ENCODE results near the gene BIN1.
"Not testable (repeated sequence)": the region's sequence is repeated elsewhere in the genome, so short reads cannot be mapped to it uniquely, and the experiment has no call there.

BIN1 gene

GRCh38 chr2:127130421-127130820 lies 23.5 kb upstream of the BIN1 start:
- Histone ChIP-seq H3K4me1 (ENCODE audit: control insufficient read depth in 1 of 2, insufficient read depth in 2 of 2, low read length in 2 of 2) (no peaks in the 10 kb centered on the region), H3K4me3 (ENCODE audit: low read depth in 1 of 2, low read length in 2 of 2) (no peak overlapping the region), H3K9me3 (ENCODE audit: control insufficient read depth in 1 of 2, low read length in 2 of 2) (no peaks in the 10 kb centered on the region), H3K27me3 (ENCODE audit: low read depth, low read length) (no peaks in the 10 kb centered on the region), H3K27ac (ENCODE audit: low read length) (no peak overlapping the region), H3K36me3 (ENCODE audit: control insufficient read depth in 1 of 2, insufficient read depth in 2 of 2, low read length in 2 of 2) (no peaks in the 10 kb centered on the region)

- Histone ChIP-seq H3K36me3 (ENCODE audit: control insufficient read depth in 1 of 2, insufficient read depth in 2 of 2, low read length in 2 of 2) (no peaks in the 10 kb centered on the region), H3K9me3 (ENCODE audit: control insufficient read depth in 1 of 2, low read length in 2 of 2) (no peaks in the 10 kb centered on the region), H3K4me3 (ENCODE audit: low read depth in 1 of 2, low read length in 2 of 2) (no peak overlapping the region), H3K4me1 (ENCODE audit: control insufficient read depth in 1 of 2, insufficient read depth in 2 of 2, low read length in 2 of 2) (no peaks in the 10 kb centered on the region), H3K27ac (ENCODE audit: low read length) (no peak overlapping the region), H3K27me3 (ENCODE audit: low read depth, low read length) (no peaks in the 10 kb centered on the region)
Observed at GRCh38 chr2:127129937-127130336, 23.0 kb upstream of the BIN1 start.

GRCh38 chr2:127128445-127128904 lies 21.5 kb upstream of the BIN1 start:
- no peaks in the 10 kb centered on the region for H3K27me3 ChIP-seq (ENCODE audit: low read depth, low read length)
- no peak overlapping the region for H3K27ac ChIP-seq (ENCODE audit: low read length)
- H3K4me3 ChIP-seq (ENCODE audit: low read depth in 1 of 2, low read length in 2 of 2), result peak overlapping the region in 1 of 2 donors; percentile 31
- no peaks in the 10 kb centered on the region for H3K4me1 ChIP-seq (ENCODE audit: control insufficient read depth in 1 of 2, insufficient read depth in 2 of 2, low read length in 2 of 2)
- no peaks in the 10 kb centered on the region for H3K9me3 ChIP-seq (ENCODE audit: control insufficient read depth in 1 of 2, low read length in 2 of 2)
- H3K36me3 ChIP-seq (ENCODE audit: control insufficient read depth in 1 of 2, insufficient read depth in 2 of 2, low read length in 2 of 2), result no peaks in the 10 kb centered on the region

- Histone ChIP-seq H3K36me3 (ENCODE audit: control insufficient read depth in 1 of 2, insufficient read depth in 2 of 2, low read length in 2 of 2) (no peaks in the 10 kb centered on the region), H3K27ac (ENCODE audit: low read length) (no peak overlapping the region), H3K4me1 (ENCODE audit: control insufficient read depth in 1 of 2, insufficient read depth in 2 of 2, low read length in 2 of 2) (no peaks in the 10 kb centered on the region), H3K4me3 (ENCODE audit: low read depth in 1 of 2, low read length in 2 of 2) (no peak overlapping the region), H3K27me3 (ENCODE audit: low read depth, low read length) (no peaks in the 10 kb centered on the region), H3K9me3 (ENCODE audit: control insufficient read depth in 1 of 2, low read length in 2 of 2) (no peaks in the 10 kb centered on the region)
Observed at GRCh38 chr2:127125821-127126220, 18.9 kb upstream of the BIN1 start.

- Histone ChIP-seq H3K9me3 (ENCODE audit: control insufficient read depth in 1 of 2, low read length in 2 of 2) (no peaks in the 10 kb centered on the region), H3K27me3 (ENCODE audit: low read depth, low read length) (no peaks in the 10 kb centered on the region), H3K36me3 (ENCODE audit: control insufficient read depth in 1 of 2, insufficient read depth in 2 of 2, low read length in 2 of 2) (no peaks in the 10 kb centered on the region), H3K27ac (ENCODE audit: low read length) (no peak overlapping the region), H3K4me3 (ENCODE audit: low read depth in 1 of 2, low read length in 2 of 2) (no peak overlapping the region), H3K4me1 (ENCODE audit: control insufficient read depth in 1 of 2, insufficient read depth in 2 of 2, low read length in 2 of 2) (no peaks in the 10 kb centered on the region)
Observed at GRCh38 chr2:127124426-127124825, 17.5 kb upstream of the BIN1 start.

- Histone ChIP-seq H3K27ac (ENCODE audit: low read length) (no peak overlapping the region), H3K4me3 (ENCODE audit: low read depth in 1 of 2, low read length in 2 of 2) (no peak overlapping the region), H3K4me1 (ENCODE audit: control insufficient read depth in 1 of 2, insufficient read depth in 2 of 2, low read length in 2 of 2) (no peaks in the 10 kb centered on the region), H3K27me3 (ENCODE audit: low read depth, low read length) (no peaks in the 10 kb centered on the region), H3K36me3 (ENCODE audit: control insufficient read depth in 1 of 2, insufficient read depth in 2 of 2, low read length in 2 of 2) (no peaks in the 10 kb centered on the region), H3K9me3 (ENCODE audit: control insufficient read depth in 1 of 2, low read length in 2 of 2) (no peaks in the 10 kb centered on the region)
Observed at GRCh38 chr2:127122361-127123027, 15.5 kb upstream of the BIN1 start.

- Histone ChIP-seq H3K27ac (ENCODE audit: low read length) (no peak overlapping the region), H3K9me3 (ENCODE audit: control insufficient read depth in 1 of 2, low read length in 2 of 2) (no peaks in the 10 kb centered on the region), H3K4me1 (ENCODE audit: control insufficient read depth in 1 of 2, insufficient read depth in 2 of 2, low read length in 2 of 2) (no peaks in the 10 kb centered on the region), H3K36me3 (ENCODE audit: control insufficient read depth in 1 of 2, insufficient read depth in 2 of 2, low read length in 2 of 2) (no peaks in the 10 kb centered on the region), H3K4me3 (ENCODE audit: low read depth in 1 of 2, low read length in 2 of 2) (no peak overlapping the region), H3K27me3 (ENCODE audit: low read depth, low read length) (no peaks in the 10 kb centered on the region)
Observed at GRCh38 chr2:127121776-127122176, 14.8 kb upstream of the BIN1 start.

GRCh38 chr2:127121353-127121752 lies 14.4 kb upstream of the BIN1 start:
- H3K4me3 ChIP-seq (ENCODE audit: low read depth in 1 of 2, low read length in 2 of 2), result no peak overlapping the region

GRCh38 chr2:127120408-127120807 lies 13.5 kb upstream of the BIN1 start:
- H3K9me3 ChIP-seq (ENCODE audit: control insufficient read depth in 1 of 2, low read length in 2 of 2); H3K27ac ChIP-seq (ENCODE audit: low read length); H3K36me3 ChIP-seq (ENCODE audit: control insufficient read depth in 1 of 2, insufficient read depth in 2 of 2, low read length in 2 of 2); H3K4me1 ChIP-seq (ENCODE audit: control insufficient read depth in 1 of 2, insufficient read depth in 2 of 2, low read length in 2 of 2); H3K4me3 ChIP-seq (ENCODE audit: low read depth in 1 of 2, low read length in 2 of 2); H3K27me3 ChIP-seq (ENCODE audit: low read depth, low read length): not testable (repeated sequence)

More at GRCh38 chr2:127121353-127121752, 14.4 kb upstream of the BIN1 start:
- no peak overlapping the region for H3K27ac ChIP-seq (ENCODE audit: low read length)
- H3K4me1 ChIP-seq (ENCODE audit: control insufficient read depth in 1 of 2, insufficient read depth in 2 of 2, low read length in 2 of 2), result no peaks in the 10 kb centered on the region
- no peaks in the 10 kb centered on the region for H3K36me3 ChIP-seq (ENCODE audit: control insufficient read depth in 1 of 2, insufficient read depth in 2 of 2, low read length in 2 of 2)
- H3K9me3 ChIP-seq (ENCODE audit: control insufficient read depth in 1 of 2, low read length in 2 of 2), result no peaks in the 10 kb centered on the region
- H3K27me3 ChIP-seq (ENCODE audit: low read depth, low read length), result no peaks in the 10 kb centered on the region

GRCh38 chr2:127118467-127118866 lies 11.5 kb upstream of the BIN1 start:
- H3K4me1 ChIP-seq (ENCODE audit: control insufficient read depth in 1 of 2, insufficient read depth in 2 of 2, low read length in 2 of 2), result no peaks in the 10 kb centered on the region
- no peaks in the 10 kb centered on the region for H3K27me3 ChIP-seq (ENCODE audit: low read depth, low read length)
- no peak overlapping the region for H3K4me3 ChIP-seq (ENCODE audit: low read depth in 1 of 2, low read length in 2 of 2)
- H3K9me3 ChIP-seq (ENCODE audit: control insufficient read depth in 1 of 2, low read length in 2 of 2), result no peaks in the 10 kb centered on the region
- H3K27ac ChIP-seq (ENCODE audit: low read length), result no peak overlapping the region
- H3K36me3 ChIP-seq (ENCODE audit: control insufficient read depth in 1 of 2, insufficient read depth in 2 of 2, low read length in 2 of 2), result no peaks in the 10 kb centered on the region

- Histone ChIP-seq H3K4me1 (ENCODE audit: control insufficient read depth in 1 of 2, insufficient read depth in 2 of 2, low read length in 2 of 2) (no peaks in the 10 kb centered on the region), H3K36me3 (ENCODE audit: control insufficient read depth in 1 of 2, insufficient read depth in 2 of 2, low read length in 2 of 2) (no peaks in the 10 kb centered on the region), H3K27ac (ENCODE audit: low read length) (no peak overlapping the region), H3K27me3 (ENCODE audit: low read depth, low read length) (no peaks in the 10 kb centered on the region), H3K9me3 (ENCODE audit: control insufficient read depth in 1 of 2, low read length in 2 of 2) (no peaks in the 10 kb centered on the region), H3K4me3 (ENCODE audit: low read depth in 1 of 2, low read length in 2 of 2) (no peak overlapping the region)
Observed at GRCh38 chr2:127118038-127118437, 11.1 kb upstream of the BIN1 start.

- Histone ChIP-seq H3K36me3 (ENCODE audit: control insufficient read depth in 1 of 2, insufficient read depth in 2 of 2, low read length in 2 of 2) (no peaks in the 10 kb centered on the region), H3K4me1 (ENCODE audit: control insufficient read depth in 1 of 2, insufficient read depth in 2 of 2, low read length in 2 of 2) (no peaks in the 10 kb centered on the region), H3K27ac (ENCODE audit: low read length) (no peak overlapping the region), H3K27me3 (ENCODE audit: low read depth, low read length) (no peaks in the 10 kb centered on the region), H3K9me3 (ENCODE audit: control insufficient read depth in 1 of 2, low read length in 2 of 2) (no peaks in the 10 kb centered on the region), H3K4me3 (ENCODE audit: low read depth in 1 of 2, low read length in 2 of 2) (no peak overlapping the region)
Observed at GRCh38 chr2:127117603-127118002, 10.6 kb upstream of the BIN1 start.
